Activated CD8-positive, alpha-beta memory T cell treated with anti-CD3 and anti-CD28 coated beads, Interleukin-2, amount 10 ng/mL, durations not matched to agents 7 days and 5 days (primary cell): ENCODE measurements around the gene SORCS2. TPM values are rescaled to one million over a fixed set of nuclear protein-coding genes. Genes with fewer than 3 reads are reported as not detected.

Experiments used
- ATAC-seq: fragments of 150-1000 bp; cut with Tn5 transposase; one replicate; pipeline ENCODE4 v1.10.0; 2021; ENCODE audit warnings: moderate library complexity
- CTCF ChIA-PET: fragments of 350-600 bp; sonication (Branson Sonifier 250); formaldehyde crosslinking; loops from one replicate; lab custom pipeline; 2021; ENCODE audit warnings: antibody characterized with exemption; lab: Charles Lee
- DNase-seq: peaks from one replicate; pipeline ENCODE4 v3.0.0-alpha.2; 2020
- H3K27ac Mint-ChIP-seq: one replicate; pipeline ENCODE4 v1.8.0; 2021; ENCODE audit warnings: mild to moderate bottlenecking, mixed read lengths
- H3K27me3 Mint-ChIP-seq: one replicate; pipeline ENCODE4 v1.8.0; 2021; ENCODE audit warnings: mixed read lengths
- H3K36me3 Mint-ChIP-seq: one replicate; pipeline ENCODE4 v1.8.0; 2021; ENCODE audit warnings: mild to moderate bottlenecking, mixed read lengths
- H3K4me1 Mint-ChIP-seq: one replicate; pipeline ENCODE4 v1.8.0; 2021; ENCODE audit warnings: mixed read lengths
- H3K4me3 Mint-ChIP-seq: one replicate; pipeline ENCODE4 v1.8.0; 2021; ENCODE audit warnings: mild to moderate bottlenecking, moderate library complexity, mixed read lengths
- H3K9me3 Mint-ChIP-seq: one replicate; pipeline ENCODE4 v1.8.0; 2022; ENCODE audit warnings: low read depth, mixed read lengths
- total RNA-seq, 2 experiments: library from RNA; stranded (reverse); gene quantifications; one replicate each; pipeline ENCODE4 v1.2.3, GENCODE V29; 2021

Gene SORCS2
- total RNA-seq, 2 experiments from 2014 or later = 0.05 to 0.06 TPM

DNA sequence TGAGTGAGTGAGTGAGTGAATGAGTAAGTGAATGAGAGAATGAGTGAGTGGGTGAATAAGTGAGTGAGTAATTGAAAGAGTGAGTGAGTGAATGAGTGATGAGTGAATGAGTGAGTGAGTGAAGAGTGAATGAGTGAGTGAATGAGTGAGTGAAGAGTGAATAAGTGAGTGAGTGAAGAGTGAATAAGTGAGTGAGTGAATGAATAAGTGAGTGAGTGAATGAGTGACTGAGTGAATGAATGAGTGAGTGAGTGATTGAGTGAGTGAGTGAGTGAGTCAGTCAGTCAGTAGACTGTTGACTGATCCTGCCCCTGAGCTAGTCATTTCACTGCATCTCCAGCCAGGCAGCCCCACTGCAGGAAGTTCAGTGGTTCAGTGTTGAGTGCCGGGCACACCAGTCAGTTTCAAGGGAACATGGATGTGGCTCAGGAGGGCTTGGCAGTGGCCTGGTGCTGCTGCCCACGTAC is 470.8 kb downstream of the SORCS2 start:
- Mint-ChIP-seq H3K27me3 (peaks cover 14% of the 10 kb centered on the region), H3K4me1 (peaks cover 9% of the 10 kb centered on the region), H3K9me3 (no peaks in the 10 kb centered on the region), H3K36me3 (no peaks in the 10 kb centered on the region), H3K4me3 (no peak overlapping the region), H3K27ac (no peak overlapping the region)
- CTCF ChIA-PET = interaction anchor here (1.2 to 2.8 kb wide), 2 partner anchors 10 to 57 kb away, joined by 3 to 11 read pairs; no protein-coding TSS in a partner anchor
- ATAC-seq (peak; percentile 84), DNase-seq (peak; percentile 73)

DNA sequence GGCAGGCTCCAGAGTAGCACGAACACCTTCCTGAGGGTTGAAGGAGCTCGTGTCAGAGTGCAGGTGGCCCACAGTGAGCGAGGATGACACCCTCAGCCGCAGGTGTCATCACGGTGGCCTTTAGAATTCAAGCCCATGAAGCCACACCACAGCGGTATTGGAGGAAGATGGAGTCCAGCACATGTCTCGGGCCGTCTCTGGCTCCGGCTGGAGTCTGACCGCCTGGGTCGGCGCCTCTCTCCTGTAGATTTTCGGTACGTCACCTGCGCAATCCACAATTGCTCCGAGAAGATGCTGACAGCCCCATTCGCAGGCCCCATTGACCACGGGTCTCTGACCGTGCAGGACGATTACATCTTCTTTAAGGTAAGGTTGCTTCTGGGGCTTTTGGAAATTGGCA is 471.8 kb downstream of the SORCS2 start:
- Mint-ChIP-seq H3K27me3 (peaks cover 14% of the 10 kb centered on the region), H3K4me1 (peaks cover 9% of the 10 kb centered on the region), H3K36me3 (no peaks in the 10 kb centered on the region), H3K9me3 (no peaks in the 10 kb centered on the region), H3K27ac (no peak overlapping the region), H3K4me3 (no peak overlapping the region)
- CTCF ChIA-PET = interaction anchor here (1.2 to 2.8 kb wide), 2 partner anchors 11 to 56 kb away, joined by 3 to 11 read pairs; no protein-coding TSS in a partner anchor
- DNase-seq (no peak), ATAC-seq (no peak)

DNA sequence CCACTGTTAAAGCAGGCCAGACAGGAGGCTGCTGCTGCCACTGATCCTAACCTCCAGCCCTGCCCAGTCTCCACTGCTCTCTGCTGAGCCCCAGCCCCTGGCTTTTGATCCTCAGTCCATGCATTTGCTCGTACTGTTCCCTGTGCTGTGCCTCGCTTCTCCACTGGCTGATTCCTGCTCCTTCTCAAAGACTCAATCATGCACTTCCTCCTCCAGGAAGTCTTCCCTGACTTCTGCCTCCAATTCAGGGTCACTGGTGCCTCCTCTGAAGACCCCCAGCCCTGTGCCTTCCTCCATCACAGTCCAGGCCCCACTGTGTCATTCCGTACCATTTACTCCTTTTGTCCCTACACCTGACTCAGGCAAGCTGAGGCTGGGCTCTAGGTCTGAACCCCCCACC is 473.0 kb downstream of the SORCS2 start:
- Mint-ChIP-seq H3K9me3 (no peaks in the 10 kb centered on the region), H3K27ac (no peak overlapping the region), H3K27me3 (peaks cover 21% of the 10 kb centered on the region), H3K4me1 (peaks cover 9% of the 10 kb centered on the region), H3K36me3 (no peaks in the 10 kb centered on the region), H3K4me3 (no peak overlapping the region)
- CTCF ChIA-PET = no interaction called here
- no peak for ATAC-seq
- DNase-seq = no peak

DNA sequence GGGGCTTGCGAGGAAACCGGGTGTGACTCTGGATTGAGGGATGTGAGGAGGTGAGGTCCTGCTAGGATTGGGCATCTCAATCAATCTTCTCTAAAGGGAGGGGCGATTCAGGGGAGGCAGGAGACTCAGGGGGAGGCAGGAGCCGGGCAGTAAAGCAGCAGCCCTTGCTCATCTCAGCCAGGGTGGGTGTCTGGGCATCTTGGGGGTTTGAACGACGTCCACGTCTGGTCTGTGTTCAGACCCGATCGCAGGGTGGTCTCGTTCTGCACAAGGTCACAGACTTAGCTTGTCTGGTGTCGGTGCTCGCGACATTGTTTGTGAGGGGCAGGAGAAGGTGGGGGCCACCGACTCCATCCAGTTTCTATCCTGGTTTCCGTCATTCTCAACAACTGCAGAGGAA is 473.7 kb downstream of the SORCS2 start:
- ATAC-seq (no peak), DNase-seq (no peak)
- Mint-ChIP-seq H3K4me1 (peaks cover 9% of the 10 kb centered on the region), H3K4me3 (no peak overlapping the region), H3K9me3 (no peaks in the 10 kb centered on the region), H3K27ac (no peak overlapping the region), H3K27me3 (peaks cover 26% of the 10 kb centered on the region), H3K36me3 (no peaks in the 10 kb centered on the region)
- CTCF ChIA-PET = no interaction called here

DNA sequence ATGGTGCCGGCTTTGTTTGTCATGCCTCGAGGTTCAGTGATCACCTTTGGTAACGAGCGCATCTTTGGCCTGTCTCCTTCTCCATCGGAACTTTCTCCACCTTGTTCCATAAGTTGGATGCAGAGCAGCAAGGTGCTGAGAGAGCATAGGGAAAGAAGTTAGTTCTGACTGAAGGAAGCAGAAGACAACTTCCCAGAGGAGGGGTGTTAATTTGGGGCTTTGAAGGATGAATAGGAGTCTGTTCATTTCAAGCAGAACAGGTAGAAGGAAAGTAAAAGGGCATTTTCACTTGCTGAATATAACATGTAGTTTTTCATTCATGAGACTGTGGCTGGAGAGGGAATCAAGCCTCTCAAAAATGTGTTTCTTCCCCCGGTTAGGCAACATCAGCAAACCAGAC is 474.4 kb downstream of the SORCS2 start:
- ATAC-seq = no peak
- CTCF ChIA-PET = no interaction called here

DNA sequence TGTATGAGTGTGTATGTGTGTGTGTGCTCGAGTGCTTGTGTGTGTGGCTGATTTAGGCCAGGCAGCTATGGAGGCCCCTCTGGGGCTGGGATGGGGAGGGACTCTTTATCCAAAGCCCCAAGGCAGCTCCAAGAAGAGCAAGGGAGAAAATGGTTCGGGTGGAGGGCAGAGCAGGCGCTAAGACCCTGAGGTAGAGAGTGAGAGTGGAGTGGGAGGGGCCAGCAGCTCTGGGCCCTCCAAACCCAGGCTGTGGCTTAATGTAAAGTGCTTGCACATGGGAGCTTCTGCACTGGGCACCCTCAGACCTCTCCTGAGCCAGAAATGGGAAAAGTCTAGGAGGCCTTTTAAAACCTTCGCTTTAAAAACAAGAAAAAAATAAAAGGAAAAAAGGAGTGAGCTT is 475.9 kb downstream of the SORCS2 start:
- H3K36me3 Mint-ChIP-seq = no peaks in the 10 kb centered on the region
- peaks cover 4% of the 10 kb centered on the region for H3K9me3 Mint-ChIP-seq
- ATAC-seq (no peak), DNase-seq (no peak)
- no peak overlapping the region for H3K4me3 Mint-ChIP-seq
- CTCF ChIA-PET = no interaction called here
- peaks cover 1% of the 10 kb centered on the region for H3K4me1 Mint-ChIP-seq
- no peak overlapping the region for H3K27ac Mint-ChIP-seq
- peaks cover 39% of the 10 kb centered on the region for H3K27me3 Mint-ChIP-seq

More for the DNA sequence above, 474.4 kb downstream of the SORCS2 start:
- peaks cover 4% of the 10 kb centered on the region for H3K9me3 Mint-ChIP-seq
- no peak overlapping the region for H3K27ac Mint-ChIP-seq
- no peaks in the 10 kb centered on the region for H3K36me3 Mint-ChIP-seq
- peaks cover 33% of the 10 kb centered on the region for H3K27me3 Mint-ChIP-seq
- H3K4me1 Mint-ChIP-seq = peaks cover 9% of the 10 kb centered on the region
- DNase-seq = no peak
- no peak overlapping the region for H3K4me3 Mint-ChIP-seq

DNA sequence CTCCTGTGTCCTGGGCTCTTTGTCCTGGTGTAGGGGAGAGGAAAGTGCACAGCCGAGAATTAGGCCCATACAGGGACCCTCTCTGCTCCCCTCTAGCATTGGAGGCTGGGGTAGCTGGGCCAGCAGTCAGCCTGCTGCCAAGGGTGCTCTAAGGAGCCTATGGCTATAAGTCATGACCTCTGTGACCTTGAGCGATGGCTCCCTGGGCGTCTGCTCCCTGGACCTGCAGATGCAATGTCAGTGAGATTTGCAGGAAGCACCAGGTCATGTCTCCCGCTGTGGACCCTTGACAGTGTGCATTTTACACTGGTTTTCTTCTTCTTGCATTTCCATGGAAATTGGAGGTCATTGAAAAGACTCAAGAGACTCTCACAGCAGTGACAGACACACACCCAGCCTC is 476.5 kb downstream of the SORCS2 start:
- Mint-ChIP-seq H3K36me3 (no peaks in the 10 kb centered on the region), H3K4me1 (no peaks in the 10 kb centered on the region)

DNA sequence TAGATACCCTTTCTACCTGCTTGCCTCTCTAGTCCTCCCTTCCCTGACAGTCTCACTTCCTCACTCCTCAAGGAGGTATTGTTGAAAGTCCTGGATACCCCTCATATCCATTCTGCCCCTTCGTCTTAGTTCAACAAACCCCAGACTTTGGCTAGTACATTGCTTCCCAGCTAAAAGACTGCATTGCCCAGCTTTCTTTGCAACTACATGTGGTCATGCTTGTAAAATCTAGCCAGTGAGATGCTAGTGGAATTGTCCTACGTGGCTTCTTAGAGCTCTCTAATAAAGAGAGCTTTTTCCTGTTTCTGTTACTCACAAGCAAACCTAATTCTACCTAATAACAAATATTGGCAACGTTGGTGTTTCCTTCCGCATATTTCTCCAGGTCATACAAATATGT is 480.3 kb downstream of the SORCS2 start:
- CTCF ChIA-PET = no interaction called here
- no peak for DNase-seq
- no peak for ATAC-seq
- Mint-ChIP-seq H3K36me3 (no peaks in the 10 kb centered on the region), H3K4me1 (no peaks in the 10 kb centered on the region), H3K27me3 (peaks cover 28% of the 10 kb centered on the region), H3K9me3 (peaks cover 4% of the 10 kb centered on the region), H3K27ac (no peak overlapping the region), H3K4me3 (no peak overlapping the region)

More for the DNA sequence above, 476.5 kb downstream of the SORCS2 start:
- CTCF ChIA-PET = no interaction called here
- H3K9me3 Mint-ChIP-seq = peaks cover 4% of the 10 kb centered on the region
- no peak overlapping the region for H3K27ac Mint-ChIP-seq
- ATAC-seq (no peak), DNase-seq (no peak)
- H3K27me3 Mint-ChIP-seq = peaks cover 39% of the 10 kb centered on the region
- no peak overlapping the region for H3K4me3 Mint-ChIP-seq

DNA sequence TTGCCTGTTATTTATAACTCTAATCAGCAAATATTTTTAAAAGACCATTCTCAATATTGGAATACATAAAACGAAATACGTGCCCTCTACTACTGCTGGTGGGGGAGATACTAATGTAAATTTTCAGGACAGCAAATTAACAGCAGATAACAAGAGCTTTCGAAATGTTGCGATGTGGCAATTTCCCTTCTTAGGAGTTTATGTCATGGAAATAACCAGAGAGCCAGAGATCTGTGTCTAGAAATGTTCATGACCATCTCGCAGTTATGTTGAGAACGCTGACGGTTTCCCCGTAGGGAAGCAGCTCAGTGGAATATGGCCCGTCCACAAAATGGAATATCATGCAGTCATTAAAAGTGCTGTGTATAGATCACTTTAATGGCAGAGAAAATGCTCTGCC is 480.8 kb downstream of the SORCS2 start:
- Mint-ChIP-seq H3K4me3 (no peak overlapping the region), H3K27ac (no peak overlapping the region), H3K9me3 (peaks cover 4% of the 10 kb centered on the region), H3K36me3 (no peaks in the 10 kb centered on the region), H3K4me1 (no peaks in the 10 kb centered on the region), H3K27me3 (peaks cover 28% of the 10 kb centered on the region)
- DNase-seq = no peak
- CTCF ChIA-PET = no interaction called here
- ATAC-seq = no peak

DNA sequence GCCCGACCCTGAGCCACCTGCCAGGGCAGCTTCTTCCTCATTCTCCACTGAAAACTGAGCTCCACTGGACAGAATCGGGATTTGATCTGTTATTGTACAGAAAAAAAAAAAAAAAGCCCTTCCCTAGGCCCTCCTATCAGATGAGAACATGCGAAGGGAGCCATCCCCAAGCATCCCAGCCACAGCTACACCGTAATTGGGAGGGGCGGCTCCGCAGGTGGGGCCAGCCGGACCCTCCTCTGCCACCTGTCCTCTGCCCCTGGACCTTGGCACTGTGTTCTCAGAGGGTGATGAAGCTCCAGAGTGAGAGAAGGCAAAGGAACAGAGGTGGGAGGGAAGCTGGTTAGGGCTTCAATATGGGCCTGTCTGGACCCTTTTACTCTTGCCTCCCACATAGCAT is 482.4 kb downstream of the SORCS2 start:
- H3K36me3 Mint-ChIP-seq = no peaks in the 10 kb centered on the region
- no peak overlapping the region for H3K4me3 Mint-ChIP-seq
- no peaks in the 10 kb centered on the region for H3K4me1 Mint-ChIP-seq
- H3K27ac Mint-ChIP-seq = no peak overlapping the region
- peaks cover 4% of the 10 kb centered on the region for H3K9me3 Mint-ChIP-seq
- no peak for DNase-seq
- no peak for ATAC-seq
- H3K27me3 Mint-ChIP-seq = peaks cover 26% of the 10 kb centered on the region
- CTCF ChIA-PET = no interaction called here

DNA sequence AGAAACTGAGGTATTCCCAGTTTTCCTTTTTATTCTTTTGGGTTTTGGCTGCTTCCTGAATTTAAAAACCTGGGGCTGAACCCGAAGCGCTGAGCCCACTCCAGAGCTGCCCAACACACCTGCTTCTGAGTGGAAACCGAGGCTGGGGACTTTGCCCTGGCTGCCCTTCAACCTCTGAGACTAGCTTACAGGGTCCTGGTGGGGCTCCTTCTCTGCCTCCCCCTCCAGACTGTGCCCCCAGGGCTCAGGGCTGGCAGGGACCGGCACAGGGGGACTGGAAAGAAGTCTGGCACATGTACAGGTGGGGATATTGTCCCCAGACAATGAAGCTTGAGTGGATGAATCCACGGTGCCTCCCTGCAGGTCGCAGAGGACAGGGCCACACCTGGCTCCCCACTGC is 482.8 kb downstream of the SORCS2 start:
- H3K36me3 Mint-ChIP-seq = no peaks in the 10 kb centered on the region
- no peak for ATAC-seq
- no peak overlapping the region for H3K27ac Mint-ChIP-seq
- peaks cover 4% of the 10 kb centered on the region for H3K9me3 Mint-ChIP-seq
- H3K27me3 Mint-ChIP-seq = peaks cover 22% of the 10 kb centered on the region
- H3K4me3 Mint-ChIP-seq = no peak overlapping the region
- DNase-seq = no peak
- CTCF ChIA-PET = no interaction called here
- no peaks in the 10 kb centered on the region for H3K4me1 Mint-ChIP-seq

DNA sequence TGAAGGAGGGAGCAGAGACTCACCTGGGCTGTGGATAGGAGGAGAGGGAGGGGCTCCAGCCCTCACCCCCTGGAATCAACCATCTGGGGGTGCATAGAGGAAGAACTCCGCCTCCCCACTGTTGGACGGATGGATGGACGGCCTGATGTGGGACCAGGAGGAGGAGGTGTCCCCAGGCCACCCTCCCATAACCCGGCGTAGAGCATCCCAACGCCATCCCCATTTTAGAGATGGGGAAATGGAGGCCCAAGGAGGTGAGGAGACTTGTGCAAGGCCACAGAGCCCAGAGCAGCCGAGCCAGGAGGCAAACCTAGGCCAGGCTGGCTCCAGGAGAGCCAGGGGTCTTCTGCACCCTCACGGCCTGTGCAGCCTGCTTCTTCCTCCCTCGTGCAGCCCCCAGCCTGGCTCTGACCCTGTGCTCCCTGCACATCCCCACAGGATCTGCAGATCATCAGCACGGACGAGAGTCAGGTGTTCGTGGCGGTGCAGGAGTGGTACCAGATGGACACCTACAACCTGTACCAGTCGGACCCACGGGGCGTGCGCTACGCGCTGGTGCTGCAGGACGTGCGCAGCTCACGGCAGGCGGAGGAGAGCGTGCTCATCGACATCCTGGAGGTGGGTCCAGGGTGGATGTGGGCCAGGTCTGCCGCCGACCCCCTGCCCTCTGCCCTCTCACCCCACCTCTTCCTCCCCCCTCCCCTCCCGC is 483.4 kb downstream of the SORCS2 start:
- no peak for DNase-seq
- H3K27me3 Mint-ChIP-seq = peaks cover 17% of the 10 kb centered on the region

DNA sequence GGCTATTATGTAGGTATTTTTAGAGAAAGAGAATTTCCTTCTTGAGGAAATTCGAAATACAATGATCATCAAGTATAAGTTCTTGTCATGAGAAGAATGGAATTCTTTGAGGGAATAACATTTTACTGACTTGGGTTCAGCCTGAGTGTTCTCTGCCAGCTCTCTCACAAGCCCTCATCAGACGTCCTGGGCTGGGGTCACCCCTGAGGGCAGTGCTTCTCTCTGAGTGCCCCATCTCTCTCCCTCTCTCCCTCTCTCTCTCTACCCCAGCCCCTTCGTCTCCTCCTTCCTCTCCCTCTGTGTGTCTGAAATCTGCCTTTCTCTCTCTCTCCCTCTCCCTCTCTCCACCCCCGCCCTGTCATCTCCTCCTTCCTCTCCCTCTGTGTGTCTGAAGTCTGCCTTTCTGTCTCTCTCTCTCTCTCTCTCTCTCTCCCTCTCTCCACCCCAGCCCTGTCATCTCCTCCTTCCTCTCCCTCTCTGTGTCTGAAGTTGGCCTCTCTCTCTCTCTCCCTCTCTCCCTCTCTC is 484.1 kb downstream of the SORCS2 start:
- Mint-ChIP-seq H3K4me3 (no peak overlapping the region), H3K9me3 (peaks cover 1% of the 10 kb centered on the region), H3K27me3 (peaks cover 16% of the 10 kb centered on the region), H3K27ac (no peak overlapping the region), H3K36me3 (no peaks in the 10 kb centered on the region), H3K4me1 (no peaks in the 10 kb centered on the region)
- DNase-seq (no peak), ATAC-seq (no peak)
- CTCF ChIA-PET = no interaction called here

More for the DNA sequence above, 483.4 kb downstream of the SORCS2 start:
- Mint-ChIP-seq H3K9me3 (peaks cover 4% of the 10 kb centered on the region), H3K4me1 (no peaks in the 10 kb centered on the region), H3K36me3 (no peaks in the 10 kb centered on the region), H3K4me3 (no peak overlapping the region), H3K27ac (no peak overlapping the region)
- ATAC-seq = no peak
- CTCF ChIA-PET = no interaction called here

DNA sequence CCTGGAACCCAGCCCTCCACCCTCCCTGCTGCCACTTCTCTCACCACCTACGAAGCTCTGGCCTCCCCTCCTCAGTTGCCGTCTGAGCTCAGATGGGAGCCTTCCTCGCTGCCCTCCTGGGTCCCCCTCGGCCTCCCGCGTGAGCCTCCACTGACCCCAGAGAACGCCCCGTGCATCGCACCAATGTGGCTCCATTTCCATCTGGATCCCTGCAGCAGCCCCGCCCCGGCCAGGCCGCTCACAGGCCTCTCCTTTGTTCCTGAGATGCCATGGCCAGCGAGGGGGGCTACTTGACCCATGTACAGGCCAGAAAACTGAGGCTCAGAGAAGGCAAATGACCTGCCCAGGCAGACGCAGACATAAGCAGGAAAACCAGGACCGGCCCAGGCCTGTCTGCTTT is 484.7 kb downstream of the SORCS2 start:
- no peaks in the 10 kb centered on the region for H3K9me3 Mint-ChIP-seq
- no peak for DNase-seq
- CTCF ChIA-PET = no interaction called here
- no peak overlapping the region for H3K27ac Mint-ChIP-seq
- no peak for ATAC-seq
- H3K36me3 Mint-ChIP-seq = no peaks in the 10 kb centered on the region
- H3K27me3 Mint-ChIP-seq = peaks cover 12% of the 10 kb centered on the region
- H3K4me3 Mint-ChIP-seq = no peak overlapping the region
- no peaks in the 10 kb centered on the region for H3K4me1 Mint-ChIP-seq
